ENCODE measurements around the gene PRDM11.
A peak's percentile ranks its signal among the peaks of the same experiment; 100 is the strongest.

Gene PRDM11

DNA sequence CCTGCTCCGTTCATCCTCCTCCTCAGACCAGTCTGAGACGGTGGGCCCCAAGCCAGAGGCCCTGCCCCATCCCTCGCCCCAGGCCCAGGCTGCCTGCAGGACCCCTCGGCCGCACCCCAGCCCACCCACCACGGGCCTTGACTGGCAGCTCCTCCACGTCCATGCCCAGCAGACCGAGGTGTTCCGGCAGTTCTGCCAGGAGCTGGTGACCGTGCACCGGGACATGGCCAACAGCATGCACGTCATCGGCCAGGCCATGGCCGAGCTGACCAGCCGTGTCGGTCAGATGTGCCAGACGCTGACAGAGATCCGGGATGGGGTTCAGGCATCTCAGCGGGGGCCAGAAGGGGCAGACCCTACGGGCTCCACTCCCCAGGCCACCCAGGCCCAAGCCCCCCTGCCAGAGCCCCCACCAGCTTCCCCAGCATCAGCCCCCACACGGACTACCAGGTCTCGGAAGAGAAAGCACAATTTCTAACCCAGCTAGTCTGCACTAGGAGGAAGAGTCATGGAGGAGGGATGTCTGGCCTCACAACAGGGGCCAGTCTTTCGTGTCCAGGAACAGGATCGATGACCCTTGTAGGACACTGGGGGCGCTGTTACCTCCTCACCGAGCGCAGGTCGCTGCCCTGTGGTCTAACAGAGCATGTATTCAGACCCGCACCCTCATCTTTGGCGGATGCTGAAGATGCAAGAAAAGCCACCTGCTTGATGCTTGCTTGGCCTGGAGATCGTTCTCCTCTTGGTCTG is 66.3 kb downstream of the PRDM11 start:
- DNase-seq, result no peak

DNA sequence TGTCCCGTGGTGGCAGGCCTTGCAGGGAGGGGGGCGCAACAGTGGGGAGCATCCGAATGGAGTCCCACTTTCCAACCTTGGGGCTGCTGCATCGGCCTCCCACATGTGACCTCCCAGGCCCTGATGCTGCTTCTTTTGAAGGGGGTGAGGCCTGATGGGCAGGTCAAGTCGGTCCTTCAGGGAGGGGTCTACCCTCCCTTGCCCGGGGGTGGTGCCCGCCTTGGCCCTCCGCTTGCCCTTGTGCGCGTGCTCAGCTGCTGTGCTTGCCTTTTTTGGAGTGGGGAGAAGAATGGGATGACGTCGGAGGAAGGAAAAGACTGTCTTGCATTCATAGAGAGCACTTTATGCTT is 66.9 kb downstream of the PRDM11 start:
- DNase-seq, result no peak

DNA sequence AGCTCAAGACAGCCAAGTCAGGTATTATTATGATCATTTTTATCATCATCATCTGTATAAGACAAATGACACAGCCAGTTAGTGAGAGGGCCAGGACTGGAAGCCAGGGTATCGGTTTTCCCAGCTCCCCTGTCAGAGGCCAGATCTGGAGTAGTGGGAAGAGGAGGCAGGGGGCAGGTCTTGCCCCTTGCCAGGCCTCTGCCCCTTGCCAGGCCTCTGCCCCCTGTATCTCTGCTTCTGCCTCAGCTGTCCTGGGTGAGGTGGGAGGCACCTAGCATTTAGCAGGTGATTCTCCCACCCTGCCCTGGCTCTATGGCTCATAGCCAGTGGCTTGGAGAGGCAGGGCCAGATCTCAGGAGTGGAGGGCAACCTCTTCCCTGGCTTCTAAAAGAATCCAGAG is 67.3 kb downstream of the PRDM11 start:
- no peak for DNase-seq

DNA sequence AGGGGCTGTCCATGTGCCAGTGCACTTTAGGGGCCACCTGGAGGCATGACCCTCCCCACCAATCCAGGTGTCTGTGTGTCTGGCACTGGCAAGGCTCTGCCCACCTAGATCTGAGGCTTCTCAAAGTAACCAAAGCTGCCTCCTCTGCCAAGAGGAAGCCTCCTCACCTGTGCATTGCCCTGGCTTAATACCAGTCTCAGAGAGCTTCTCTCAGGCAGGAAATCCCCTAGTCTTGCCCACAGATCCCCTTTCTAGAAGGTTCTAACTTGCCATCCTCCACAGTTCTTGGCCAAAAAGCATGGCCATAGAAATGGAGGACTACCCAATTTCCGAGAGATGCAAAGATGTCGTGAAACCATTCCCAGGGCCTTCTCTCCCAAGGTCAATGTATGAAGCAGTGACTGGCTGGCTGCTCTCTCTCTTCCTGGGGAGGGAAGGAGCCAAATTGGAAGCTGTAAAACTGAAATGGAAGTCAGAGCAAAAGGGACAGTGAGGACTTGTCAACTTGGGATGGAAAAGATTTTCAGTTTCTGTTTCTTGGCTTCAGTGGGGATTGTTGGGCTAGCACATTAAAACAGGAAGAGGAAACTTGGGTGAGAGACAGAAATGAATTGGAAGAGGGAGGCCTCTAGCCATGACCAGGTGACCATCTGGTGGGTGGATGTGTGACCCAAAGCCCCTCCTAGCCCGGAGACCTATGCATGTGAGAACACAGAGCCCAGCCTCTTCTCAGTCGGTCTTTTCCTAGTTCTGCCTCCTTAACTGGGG is 68.8 kb downstream of the PRDM11 start:
- no peak for DNase-seq

DNA sequence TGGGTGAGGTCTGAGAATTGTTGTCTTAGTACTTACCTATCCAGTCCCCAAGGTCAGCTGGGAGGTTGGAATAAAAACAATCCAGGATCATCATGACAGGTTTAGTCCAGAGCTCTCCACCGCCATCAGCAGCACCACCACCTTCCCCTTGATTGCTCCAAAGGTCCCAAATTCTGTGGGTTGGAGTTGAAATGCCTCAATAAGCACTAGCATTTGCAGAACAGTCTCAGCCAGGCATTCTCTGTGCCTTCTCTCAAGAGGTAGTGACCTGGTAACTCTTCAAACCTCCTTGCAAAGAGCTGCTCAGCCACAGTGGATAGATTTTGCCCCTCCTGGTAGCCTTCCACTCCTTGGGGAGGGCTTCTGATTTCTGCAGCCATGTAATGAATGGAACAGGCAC is 69.6 kb downstream of the PRDM11 start:
- DNase-seq, result no peak

DNA sequence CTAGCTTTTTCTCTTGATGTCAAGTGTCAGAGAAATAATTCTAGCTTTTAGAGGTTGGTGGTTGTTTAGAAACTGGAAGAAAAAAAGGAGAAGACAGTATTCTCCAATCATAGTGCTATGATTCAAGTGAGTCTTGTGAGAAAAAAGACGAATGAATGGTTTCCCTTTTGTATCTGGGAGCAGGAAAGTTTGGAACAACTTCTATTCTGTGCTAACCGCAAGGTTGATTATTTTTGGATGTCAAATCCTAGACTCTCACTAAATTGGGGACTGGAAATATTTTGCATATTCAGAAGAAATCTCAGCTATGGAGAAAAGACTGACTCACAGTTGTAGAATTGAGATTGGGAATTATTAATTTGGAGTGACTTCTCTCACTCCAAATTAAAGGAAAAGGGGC is 70.5 kb downstream of the PRDM11 start:
- DNase-seq, result no peak

DNA sequence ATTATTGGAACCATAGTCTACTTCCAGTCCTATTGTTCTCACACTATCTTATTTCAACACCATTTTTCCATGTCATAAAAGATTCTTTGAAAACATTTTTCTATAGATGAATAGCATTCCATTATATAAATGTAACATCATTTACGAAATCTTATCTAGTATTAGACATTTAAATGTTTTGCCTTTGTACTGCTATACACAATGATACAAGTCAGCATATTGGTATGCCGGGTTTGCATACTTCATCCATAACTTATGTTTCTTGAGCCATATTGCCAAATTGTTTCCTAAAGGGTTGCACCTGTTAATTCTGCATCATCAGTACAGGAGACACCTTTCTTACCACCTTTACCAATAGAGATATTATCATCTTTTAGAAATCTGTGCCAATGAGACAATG is 71.6 kb downstream of the PRDM11 start:
- no peak for DNase-seq

DNA sequence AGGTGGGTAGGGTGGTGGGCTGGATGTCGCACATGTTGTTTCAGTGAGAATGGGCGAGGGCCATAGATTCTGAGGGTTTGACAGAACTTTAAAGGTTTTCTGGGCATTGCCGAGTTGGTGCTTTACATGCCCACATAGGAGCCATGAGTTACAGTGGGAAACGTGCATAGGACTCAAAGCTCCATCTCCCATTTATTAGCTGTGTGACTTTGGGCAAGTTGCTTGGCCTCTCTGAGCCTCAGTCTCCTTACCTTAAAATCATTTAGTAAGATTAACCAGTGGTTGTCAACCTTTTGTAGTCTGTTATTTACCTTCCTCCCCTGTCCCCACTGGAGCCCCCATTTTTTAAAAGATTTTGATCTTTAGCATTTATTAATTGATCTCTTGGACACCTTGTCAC is 72.3 kb downstream of the PRDM11 start:
- no peak for DNase-seq

DNA sequence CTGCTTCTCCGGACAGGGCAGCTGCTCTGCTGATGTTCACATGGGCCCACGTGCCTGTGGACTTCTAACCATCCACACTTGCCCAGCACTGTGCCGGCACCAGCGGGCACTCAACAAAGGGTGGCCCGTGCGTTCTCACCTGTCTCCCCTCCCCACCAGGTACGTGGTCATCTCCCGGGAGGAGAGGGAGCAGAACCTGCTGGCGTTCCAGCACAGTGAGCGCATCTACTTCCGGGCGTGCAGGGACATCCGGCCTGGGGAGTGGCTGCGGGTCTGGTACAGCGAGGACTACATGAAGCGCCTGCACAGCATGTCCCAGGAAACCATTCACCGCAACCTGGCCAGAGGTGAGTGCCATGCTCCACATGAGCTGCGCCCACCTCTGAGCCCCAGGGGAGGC is 73.0 kb downstream of the PRDM11 start:
- DNase-seq, result no peak

DNA sequence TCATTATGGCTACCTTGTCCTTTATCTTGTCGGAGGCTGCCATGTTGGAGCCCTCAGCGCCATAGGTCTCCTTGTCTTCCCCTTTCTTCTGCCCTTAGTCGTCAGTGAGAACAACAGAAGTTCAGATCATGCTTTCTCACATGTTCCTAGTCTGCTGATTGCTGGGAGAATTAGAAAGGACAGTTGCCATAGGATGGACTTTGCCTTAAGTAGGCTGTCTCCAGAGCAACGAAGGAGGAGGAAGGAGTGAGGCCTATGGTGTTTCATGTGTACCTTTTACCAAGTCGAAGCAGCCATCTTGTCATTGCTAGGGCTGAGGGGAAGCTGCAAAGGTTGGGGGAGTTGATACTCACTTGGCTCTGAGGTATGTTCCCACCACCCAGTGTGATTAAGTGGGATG is 77.1 kb downstream of the PRDM11 start:
- DNase-seq, result no peak

DNA sequence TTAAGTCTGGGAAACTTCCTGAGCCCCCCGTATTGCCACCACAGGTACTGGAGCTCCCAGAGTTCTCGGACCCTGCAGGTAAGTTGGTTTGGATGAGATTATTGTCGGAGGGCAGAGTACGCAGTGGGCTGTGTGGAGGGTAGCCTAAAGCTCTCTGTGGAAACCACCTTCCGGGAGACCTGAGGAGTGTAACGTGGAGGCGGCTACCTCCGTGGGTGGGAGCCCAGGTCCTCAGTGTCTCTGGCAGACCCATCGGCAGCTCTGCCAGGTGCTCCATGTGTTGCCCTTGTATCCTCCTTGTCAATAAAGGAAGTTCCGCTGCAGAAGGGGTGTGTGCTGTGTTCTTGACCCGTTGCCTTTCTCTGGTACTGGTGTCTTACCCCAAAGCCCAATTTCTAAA is 78.3 kb downstream of the PRDM11 start:
- no peak for DNase-seq

DNA sequence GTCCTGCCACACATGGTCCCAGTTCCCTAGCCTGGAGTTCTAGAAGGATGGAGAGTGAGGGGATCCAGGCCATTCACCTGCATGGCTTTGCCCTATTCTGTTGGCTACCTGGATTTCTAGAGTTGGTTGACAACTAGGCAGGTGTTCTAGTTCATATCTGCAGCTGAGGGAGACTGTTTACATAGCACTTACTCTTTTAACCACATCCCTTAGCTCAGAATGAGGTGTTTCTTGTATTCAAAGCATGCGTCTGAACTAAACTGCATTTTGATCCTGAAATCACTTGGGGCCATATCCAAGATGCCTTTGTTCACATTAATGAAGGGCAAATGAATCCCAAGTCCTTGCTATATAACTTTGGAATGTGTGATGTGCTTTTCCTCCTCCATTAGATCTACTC is 78.8 kb downstream of the PRDM11 start:
- DNase-seq, result no peak

DNA sequence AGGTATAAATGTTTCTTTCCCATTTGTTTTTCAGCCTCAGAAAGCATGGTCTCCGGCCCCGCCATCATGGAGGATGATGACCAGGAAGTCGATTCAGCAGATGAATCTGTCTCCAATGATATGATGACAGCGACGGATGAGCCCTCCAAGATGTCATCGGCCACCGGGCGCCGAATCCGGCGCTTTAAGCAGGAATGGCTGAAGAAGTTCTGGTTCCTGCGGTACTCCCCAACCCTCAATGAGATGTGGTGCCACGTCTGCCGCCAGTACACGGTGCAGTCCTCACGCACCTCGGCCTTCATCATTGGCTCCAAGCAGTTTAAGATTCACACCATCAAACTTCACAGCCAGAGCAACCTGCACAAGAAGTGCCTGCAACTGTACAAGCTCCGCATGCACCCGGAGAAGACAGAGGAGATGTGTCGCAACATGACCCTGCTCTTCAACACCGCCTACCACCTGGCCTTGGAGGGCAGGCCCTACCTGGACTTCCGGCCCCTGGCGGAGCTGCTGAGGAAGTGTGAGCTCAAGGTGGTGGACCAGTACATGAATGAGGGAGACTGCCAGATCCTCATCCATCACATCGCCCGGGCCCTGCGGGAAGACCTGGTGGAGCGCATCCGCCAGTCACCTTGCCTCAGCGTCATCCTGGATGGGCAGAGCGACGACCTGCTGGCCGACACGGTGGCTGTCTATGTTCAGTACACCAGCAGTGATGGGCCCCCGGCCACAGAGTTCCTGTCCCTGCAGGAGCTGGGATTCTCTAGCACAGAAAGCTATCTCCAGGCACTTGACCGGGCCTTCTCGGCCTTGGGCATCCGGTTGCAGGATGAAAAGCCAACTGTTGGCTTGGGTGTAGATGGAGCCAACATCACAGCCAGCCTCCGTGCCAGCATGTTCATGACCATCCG is 79.8 kb downstream of the PRDM11 start:
- DNase-seq, result no peak

DNA sequence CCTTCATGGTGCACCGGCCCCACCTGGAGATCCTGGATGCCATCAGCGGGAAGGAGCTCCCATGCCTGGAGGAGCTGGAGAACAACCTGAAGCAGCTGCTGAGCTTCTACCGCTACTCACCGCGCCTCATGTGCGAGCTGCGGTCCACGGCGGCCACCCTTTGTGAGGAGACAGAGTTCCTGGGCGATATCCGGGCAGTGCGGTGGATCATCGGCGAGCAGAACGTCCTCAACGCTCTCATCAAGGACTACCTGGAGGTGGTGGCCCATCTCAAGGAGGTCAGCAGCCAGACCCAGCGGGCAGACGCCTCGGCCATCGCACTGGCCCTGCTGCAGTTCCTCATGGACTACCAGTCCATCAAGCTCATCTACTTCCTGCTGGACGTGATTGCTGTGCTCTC is 80.5 kb downstream of the PRDM11 start:
- DNase-seq, result no peak

DNA sequence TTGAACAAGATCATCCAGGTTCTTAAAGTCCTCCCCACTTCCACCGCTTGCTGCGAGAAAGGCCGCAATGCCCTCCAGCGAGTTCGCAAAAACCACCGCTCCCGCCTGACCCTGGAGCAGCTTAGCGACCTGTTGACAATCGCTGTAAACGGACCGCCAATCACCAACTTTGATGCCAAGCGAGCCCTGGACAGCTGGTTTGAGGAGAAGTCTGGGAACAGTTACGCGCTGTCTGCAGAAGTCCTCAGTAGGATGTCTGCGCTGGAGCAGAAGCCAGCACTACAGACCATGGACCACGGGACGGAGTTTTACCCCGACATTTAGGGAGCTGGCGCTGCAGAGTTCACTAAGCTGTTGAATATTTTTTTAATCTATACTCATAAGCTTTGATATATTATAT is 81.4 kb downstream of the PRDM11 start:
- no peak for DNase-seq

DNA sequence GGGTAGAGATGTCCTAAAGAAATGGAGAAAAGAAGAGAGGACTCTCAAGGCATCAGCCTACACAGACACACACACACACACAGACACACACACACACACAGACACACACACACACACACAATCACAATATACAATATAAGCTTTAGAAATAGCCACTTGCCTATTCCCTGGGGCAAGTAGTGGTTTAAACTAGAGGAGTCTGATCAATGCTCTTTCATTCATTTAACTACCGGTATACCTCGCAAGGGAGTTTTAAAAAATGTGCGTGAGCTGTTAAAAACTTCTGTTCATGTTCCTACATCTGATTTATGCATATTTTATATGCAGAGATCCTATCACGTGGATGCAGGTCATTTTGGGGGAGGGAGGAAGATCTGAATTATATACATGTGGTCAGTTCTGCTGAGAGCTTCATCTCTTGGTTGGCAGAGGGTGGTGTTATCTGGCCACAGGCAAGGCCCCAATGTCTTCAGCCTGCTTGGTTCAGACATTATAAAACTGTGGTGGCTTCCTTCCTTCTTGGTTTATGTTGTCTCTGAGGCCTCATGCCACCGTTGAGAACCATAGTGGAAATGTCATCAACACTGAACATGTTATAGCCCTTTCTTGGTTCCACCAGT is 83.1 kb downstream of the PRDM11 start:
- DNase-seq, result no peak

DNA sequence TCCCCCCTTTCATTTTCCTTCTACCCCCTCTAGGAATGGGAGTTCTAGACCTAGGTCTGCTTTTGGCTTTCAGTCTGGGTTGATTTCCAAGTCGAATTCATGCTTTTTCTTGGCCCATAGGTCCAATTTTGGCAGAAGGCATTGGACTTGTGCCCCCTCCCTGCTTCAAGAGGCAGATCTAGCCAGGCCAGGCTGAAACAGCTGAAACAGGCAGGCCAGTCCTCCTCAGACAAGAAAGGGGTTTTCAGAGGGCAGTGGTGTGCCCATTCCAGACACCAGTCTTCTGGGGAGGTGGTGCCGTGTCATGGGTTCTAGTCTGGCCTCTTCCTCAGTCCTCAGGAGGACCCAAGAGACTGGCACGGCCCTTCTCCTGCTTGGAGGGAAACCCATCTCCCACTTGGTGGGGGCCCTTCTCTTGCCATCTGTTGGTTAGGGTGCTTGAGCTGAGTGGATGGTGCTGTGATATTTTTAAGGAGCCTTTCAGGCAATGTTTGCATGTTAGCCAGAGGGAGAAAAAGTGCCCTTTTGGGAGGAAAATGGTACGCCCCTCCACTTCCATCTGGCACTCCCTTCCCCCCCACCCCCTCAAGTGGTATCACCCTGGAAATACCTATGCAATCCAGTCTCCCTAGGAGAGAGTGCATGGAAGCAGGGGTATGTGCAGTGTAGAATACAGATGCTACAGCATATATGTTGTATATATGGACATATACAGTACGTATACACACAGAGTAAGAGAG is 86.1 kb downstream of the PRDM11 start:
- no peak for DNase-seq

DNA sequence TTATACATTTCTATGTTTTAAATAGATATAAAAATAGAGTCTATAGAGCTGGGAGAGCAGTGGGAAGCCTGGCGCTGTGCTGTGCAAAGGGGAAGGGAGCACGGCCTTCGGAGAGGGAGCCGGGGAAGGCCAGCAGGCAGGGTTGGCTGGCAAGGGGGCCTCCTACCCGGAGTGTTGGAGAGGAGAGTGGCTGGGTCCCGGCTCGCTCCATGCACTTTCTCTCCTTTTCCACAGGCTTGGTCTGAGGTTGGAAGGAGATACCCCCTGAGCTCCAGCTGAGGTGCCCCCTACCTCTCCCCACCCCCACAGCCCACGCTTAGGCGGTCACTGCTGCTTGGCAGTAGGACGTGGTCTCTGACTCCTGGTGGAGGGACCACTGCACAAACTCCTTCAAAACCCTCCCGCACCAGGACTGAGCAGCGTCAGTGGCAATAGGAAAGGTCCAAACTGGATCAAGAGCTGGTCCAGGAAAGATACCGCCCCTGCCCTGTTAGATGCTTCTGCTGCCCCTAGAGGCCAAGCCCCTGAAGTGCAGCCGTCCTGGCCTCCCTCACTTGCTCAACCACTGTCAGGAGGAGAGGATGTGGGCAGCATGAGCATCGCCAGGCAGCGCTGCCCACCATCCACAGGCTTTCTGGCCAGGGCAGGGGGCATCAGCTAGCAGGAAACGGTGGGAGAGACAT is 86.8 kb downstream of the PRDM11 start:
- DNase-seq, result peak; percentile 47

DNA sequence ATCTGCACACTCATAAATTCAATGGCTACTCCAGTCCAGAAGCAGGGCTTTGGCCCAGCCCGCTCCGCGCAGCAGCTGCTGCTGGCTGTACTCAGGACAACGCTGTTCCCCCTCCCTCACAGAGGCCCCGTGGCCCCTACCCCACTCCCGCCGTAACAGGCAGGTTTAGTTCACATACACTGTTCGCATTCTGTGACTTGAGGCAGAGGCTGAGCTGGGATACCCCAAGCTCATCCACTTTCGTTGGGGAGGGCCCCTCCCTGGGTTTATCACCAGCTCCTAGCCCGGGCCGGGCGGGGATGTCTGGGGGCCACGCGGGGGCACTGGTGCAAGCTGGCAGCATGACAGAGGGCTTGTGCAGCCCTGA is 87.3 kb downstream of the PRDM11 start:
- DNase-seq, result no peak

DNA sequence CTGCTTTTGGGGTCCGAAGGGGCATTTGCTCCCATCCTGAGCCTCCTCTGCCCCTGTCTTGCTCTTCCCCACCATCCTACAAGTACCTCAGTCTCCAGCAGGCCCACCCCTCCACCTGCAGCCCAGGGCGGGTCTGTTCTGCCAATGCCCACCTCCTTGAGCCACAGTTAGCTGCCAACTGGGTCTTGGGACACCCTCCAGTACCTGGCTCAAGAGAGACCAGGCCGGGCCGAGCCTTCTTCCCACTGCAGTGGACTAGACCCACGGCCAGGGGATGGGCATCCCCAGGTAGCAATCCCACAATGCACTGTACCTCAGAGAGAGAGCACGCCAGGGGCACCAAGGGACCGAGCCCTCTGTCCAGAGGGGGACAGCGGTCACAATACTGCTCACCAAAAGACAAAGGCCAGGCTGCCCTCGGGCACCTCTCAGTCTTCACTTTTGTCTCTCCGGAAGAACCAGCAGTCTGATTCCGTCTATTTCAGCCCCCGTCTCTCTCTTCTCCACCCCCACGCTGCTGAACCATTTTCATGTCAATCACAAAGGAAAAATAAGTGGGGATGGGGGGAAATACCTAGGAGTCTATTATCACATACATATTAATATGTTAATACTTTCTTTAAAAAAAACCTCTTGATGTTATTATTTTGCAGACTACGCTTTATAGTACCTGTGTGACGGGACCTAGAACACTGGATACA is 88.0 kb downstream of the PRDM11 start:
- no peak for DNase-seq

DNA sequence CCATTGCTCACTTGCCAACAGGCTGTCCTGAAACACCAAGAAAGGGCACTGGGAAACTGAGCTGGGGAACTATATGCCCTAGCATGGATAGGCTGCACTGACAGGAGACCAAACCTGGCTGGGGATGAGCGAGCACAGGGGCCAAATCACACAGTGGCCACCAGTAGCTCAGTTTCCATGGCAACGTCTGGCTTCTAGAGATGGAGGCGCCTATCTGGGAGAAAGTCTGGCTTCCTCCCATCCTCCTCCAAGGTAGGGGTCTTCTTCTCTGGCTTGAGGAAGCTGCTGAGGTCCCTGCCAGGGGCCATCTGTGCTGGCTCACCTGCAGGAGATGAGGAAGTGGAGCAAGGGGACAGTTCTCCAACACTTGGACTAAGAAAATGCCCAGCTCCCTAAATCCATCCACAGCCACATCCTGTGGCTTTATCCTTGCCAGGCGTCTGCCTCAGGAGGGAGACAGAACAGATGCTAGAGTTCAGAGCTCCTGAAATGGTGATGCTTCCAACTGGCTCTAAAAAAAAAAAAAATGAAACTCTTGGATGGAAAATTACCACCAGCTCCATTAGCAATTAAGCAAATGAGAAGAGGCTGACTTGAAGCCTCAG is 91.4 kb downstream of the PRDM11 start:
- no peak for DNase-seq
